ENCODE results near the gene PPP2R3B.

Gene PPP2R3B

DNA sequence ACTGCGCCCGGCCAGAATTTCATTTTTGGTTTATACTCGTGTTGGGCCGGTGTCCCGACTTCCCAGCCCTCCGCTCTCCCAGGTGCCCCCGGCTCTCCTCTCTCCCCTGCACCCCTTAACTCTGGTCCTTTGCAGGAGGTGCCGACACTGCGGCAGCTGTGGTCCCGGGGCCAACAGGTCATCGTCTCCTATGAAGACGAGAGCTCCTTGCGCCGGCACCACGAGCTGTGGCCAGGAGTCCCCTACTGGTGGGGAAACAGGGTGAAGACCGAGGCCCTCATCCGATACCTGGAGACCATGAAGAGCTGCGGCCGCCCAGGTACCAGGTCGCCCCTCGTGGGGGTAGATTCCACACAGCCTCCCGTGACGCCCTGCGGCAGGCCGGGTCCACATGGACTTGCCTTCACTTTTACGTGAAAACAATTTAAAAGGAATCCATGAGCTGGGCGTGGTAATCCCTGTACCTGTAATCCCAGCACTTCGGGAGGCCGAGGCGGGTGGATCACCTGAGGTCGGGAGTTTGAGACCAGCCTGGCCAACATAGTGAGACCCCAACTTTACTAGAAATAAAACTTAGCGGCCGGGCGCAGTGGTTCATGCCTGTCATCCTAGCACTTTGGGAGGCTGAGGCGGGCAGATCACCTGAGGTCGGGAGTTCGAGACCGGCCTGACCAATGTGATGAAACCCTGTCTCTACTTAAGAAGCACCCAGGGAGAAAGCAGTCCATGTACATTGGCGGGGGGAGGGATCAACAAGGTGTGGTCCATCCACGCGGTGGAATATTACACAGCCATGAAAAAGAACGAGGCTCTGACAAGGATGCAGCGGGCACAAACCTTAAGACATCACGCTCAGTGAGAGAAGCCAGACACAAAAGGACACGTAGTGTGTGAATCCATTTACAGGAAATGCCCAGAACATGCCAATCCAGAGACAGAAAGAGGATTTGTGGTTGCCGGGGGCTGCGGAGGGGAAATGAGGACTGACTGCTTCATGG is 93.5 kb downstream of the PPP2R3B start:
- no peak for DNase-seq

DNA sequence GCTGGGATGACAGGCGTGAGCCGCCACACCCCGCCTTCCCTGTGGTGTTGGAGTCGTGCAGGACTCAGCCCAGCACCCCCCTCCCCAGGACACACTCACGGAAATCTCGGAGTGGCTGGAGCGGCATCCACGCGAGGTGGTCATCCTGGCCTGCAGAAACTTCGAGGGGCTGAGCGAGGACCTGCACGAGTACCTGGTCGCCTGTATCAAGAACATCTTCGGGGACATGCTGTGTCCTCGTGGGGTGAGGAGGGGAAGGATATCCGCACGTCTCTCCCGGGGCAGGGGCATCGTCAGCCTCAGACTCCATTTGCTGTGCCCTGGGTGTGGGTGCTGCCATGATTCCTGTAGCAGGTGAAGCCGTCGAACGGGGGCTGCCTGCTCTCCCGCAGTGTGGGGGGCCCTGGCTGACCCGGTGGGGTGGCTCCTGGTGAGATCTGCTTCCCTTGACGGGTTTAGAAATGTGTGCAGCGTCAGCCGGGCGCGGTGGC is 95.3 kb downstream of the PPP2R3B start:
- no peak for DNase-seq

DNA sequence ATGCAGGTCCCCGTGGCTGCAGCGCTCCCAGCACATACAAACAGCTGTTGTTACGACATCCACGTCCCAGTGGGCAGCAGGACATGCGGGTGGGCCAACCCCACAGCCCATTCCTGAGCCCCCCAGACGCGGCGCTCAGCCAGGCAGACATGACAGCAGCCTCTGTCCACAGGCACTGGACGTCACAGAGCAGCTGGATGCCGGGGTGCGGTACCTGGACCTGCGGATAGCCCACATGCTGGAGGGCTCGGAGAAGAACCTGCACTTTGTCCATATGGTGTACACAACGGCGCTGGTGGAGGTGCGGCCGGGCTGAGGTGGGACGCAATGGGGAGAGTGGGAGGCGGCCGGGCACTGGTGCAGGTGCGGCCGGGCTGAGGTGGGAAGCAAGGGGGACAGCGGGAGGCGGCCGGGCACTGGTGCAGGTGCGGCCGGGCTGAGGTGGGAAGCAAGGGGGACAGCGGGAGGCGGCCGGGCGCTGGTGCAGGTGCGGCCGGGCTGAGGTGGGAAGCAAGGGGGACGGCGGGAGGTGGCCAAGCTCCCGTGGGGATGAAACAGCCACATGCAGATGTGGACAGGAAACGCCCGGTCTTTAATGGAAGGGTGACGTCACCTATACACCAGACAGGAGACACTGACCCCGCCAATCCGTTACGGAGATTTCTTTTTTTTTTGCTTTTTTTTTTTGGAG is 96.1 kb downstream of the PPP2R3B start:
- DNase-seq, result no peak

DNA sequence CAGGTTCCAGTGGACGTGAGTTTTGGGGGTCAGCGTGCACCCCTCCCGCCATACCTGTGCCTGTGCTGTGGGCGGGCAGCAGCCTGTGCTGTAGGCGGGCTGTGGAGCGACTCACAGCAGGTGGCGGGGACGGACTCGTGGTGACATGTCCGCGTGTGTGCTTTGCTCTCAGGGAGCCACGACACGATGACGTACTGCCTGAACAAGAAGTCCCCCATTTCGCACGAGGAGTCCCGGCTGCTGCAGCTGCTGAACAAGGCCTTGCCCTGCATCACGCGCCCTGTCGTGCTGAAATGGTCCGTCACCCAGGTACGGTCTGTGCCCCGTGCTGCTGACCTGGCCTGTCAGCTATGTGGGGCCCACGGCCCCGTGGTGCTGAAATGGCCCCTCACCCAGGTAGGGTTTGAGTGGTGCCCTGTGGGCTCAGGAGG is 98.1 kb downstream of the PPP2R3B start:
- DNase-seq, result no peak

DNA sequence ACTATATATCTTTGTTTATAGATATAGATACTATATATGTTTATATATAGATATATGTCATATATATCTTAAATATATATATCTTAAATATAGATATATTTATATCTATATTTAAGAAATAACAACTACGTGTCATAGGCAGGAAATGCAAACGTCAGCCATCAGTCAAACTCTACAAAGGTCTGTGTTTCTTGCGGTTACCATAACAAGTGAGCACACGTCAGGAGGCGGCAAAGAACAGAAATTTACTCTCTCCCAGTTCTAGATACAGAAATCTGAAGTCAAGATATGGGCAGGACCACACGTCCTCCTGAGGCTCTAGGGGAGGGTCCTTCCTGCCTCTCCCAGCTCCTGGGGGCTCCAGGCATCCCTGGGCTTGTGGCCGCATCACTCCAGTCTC is 99.0 kb downstream of the PPP2R3B start:
- DNase-seq, result no peak

DNA sequence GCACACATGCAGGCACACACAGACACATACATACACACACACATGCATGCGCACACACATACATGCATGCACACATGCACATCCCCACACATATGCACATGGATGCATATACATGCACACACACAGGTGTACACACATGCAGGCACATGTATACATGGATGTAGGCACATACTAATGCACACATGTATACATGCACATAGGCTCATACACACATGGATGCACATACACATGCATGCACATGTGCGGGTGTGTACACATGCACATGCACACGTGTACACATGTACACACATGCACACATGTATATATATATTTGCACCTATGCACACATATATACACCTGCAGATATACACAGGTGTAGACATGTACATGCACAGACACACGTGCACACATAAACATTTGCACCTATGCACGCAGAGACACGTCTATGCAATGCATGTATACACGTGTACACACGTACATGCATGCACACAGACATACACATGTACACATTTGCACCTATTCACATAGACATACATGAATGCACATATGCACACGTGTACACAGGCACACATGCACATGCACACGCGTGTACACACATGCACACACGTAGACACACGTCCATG is 101.5 kb downstream of the PPP2R3B start:
- no peak for DNase-seq

Measured in hematopoietic multipotent progenitor cell treated with erythropoietin and hydrocortisone succinate and interleukin-3 and kit ligand, for 8 days (in vitro differentiated cells).